A549 (cell line): ENCODE measurements around the gene DNHD1.

ENCODE experiments used
- HOXA7 ChIP-seq: fragments of 250-450 bp; sonication (Bioruptor Pico); IDR thresholded peaks from 2 replicates; pipeline ENCODE4 v1.5.0; 2020; ENCODE audit warnings: mild to moderate bottlenecking, moderate library complexity
- POLR2A ChIP-seq: IDR thresholded peaks from 2 replicates; pipeline ENCODE4 v1.6.1; 2012; ENCODE audit warnings: mild to moderate bottlenecking, low read length
- TF ChIP-seq, protein P1 (sequence below): IDR thresholded peaks from 2 replicates; pipeline ENCODE4 v1.6.1; 2012
- TF ChIP-seq, protein P2 (sequence below): fragments of >200 bp; sonication (Bioruptor Twin); formaldehyde crosslinking; IDR thresholded peaks from 3 replicates; pipeline ENCODE4 v1.5.1; 2016

DNA sequence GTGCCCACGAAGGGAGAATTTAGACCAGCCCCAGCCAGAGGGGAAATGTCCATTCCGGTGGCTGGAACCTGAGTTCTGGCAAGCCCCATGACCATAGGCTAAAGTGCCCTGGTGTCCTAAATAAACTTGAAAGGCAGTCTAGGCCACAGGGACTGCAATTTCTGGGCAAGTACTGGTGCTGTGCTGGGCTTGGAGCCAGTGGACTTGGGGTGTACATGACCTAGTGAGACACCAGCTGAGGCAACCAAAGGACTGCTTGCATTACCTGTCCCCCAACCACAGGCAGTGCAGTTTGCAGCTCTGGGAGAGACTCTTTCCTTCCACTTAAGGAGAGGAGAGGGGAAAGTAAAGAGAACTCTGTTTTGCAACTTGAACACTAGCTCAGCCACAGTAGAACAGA, 82.6 kb downstream of the DNHD1 start:
- TF ChIP-seq, protein P1, sequence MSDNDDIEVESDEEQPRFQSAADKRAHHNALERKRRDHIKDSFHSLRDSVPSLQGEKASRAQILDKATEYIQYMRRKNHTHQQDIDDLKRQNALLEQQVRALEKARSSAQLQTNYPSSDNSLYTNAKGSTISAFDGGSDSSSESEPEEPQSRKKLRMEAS, result no peak
- TF ChIP-seq, protein P2, sequence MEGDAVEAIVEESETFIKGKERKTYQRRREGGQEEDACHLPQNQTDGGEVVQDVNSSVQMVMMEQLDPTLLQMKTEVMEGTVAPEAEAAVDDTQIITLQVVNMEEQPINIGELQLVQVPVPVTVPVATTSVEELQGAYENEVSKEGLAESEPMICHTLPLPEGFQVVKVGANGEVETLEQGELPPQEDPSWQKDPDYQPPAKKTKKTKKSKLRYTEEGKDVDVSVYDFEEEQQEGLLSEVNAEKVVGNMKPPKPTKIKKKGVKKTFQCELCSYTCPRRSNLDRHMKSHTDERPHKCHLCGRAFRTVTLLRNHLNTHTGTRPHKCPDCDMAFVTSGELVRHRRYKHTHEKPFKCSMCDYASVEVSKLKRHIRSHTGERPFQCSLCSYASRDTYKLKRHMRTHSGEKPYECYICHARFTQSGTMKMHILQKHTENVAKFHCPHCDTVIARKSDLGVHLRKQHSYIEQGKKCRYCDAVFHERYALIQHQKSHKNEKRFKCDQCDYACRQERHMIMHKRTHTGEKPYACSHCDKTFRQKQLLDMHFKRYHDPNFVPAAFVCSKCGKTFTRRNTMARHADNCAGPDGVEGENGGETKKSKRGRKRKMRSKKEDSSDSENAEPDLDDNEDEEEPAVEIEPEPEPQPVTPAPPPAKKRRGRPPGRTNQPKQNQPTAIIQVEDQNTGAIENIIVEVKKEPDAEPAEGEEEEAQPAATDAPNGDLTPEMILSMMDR, result no peak
- TF ChIP-seq POLR2A (no peak), HOXA7 (CRISPR knock-in tag) (no peak)
